ENCODE data around the gene TP73.

The TP73 gene

GRCh38 chr1:3733883-3734589 lies 81.7 kb downstream of the TP73 start:
- no peak for TF ChIP-seq ZNF70 (CRISPR knock-in tag; IDR thresholded peaks at IDR 0.05)
- ATAC-seq, result no peak

GRCh38 chr1:3734602-3735001 lies 82.3 kb downstream of the TP73 start:
- ATAC-seq, result no peak
- no peak for TF ChIP-seq CSDC2 (CRISPR knock-in tag; IDR thresholded peaks at IDR 0.05)
- no peak for TF ChIP-seq ZNF8 (CRISPR knock-in tag; IDR thresholded peaks at IDR 0.05)
- no peak for TF ChIP-seq BACH2 (CRISPR knock-in tag; IDR thresholded peaks at IDR 0.05; ENCODE audit: borderline replicate concordance)
- no peak for TF ChIP-seq ZNF565 (CRISPR knock-in tag; conservative IDR thresholded peaks at IDR 0.05; ENCODE audit: low read depth)
- no peak for TF ChIP-seq SNAI2 (CRISPR knock-in tag; IDR thresholded peaks at IDR 0.05)
- TF ChIP-seq PPARA (CRISPR knock-in tag; IDR thresholded peaks at IDR 0.05; ENCODE audit: borderline replicate concordance), result no peak

GRCh38 chr1:3735027-3735681 lies 82.8 kb downstream of the TP73 start:
- ATAC-seq, result no peak
- TF ChIP-seq ARNTL (CRISPR knock-in tag; IDR thresholded peaks at IDR 0.05; ENCODE audit: borderline replicate concordance, low read depth), result no peak
- TF ChIP-seq CSRNP3 (CRISPR knock-in tag; IDR thresholded peaks at IDR 0.05), result no peak
- TF ChIP-seq ISL1 (CRISPR knock-in tag; IDR thresholded peaks at IDR 0.05), result no peak
- TF ChIP-seq ZFP3 (CRISPR knock-in tag; IDR thresholded peaks at IDR 0.05), result no peak
- no peak for TF ChIP-seq PPARA (CRISPR knock-in tag; IDR thresholded peaks at IDR 0.05; ENCODE audit: borderline replicate concordance)
- TF ChIP-seq CSDC2 (CRISPR knock-in tag; IDR thresholded peaks at IDR 0.05), result no peak
- TF ChIP-seq ZFP30 (CRISPR knock-in tag; IDR thresholded peaks at IDR 0.05), result no peak
- TF ChIP-seq RARB (CRISPR knock-in tag; IDR thresholded peaks at IDR 0.05), result no peak
- no peak for TF ChIP-seq ZC3H10 (CRISPR knock-in tag; IDR thresholded peaks at IDR 0.05)
- TF ChIP-seq ESRRG (CRISPR knock-in tag; IDR thresholded peaks at IDR 0.05), result no peak

- ATAC-seq, result no peak
- TF ChIP-seq ARNTL (CRISPR knock-in tag; IDR thresholded peaks at IDR 0.05; ENCODE audit: borderline replicate concordance, low read depth) (no peak), ZFP30 (CRISPR knock-in tag; IDR thresholded peaks at IDR 0.05) (no peak)
These were observed 83.4 kb downstream of the TP73 start for GRCh38 chr1:3735688-3736087.

GRCh38 chr1:3736131-3736561 lies 83.8 kb downstream of the TP73 start:
- ATAC-seq, result no peak
- no peak for TF ChIP-seq ZFP3 (CRISPR knock-in tag; IDR thresholded peaks at IDR 0.05)
- no peak for TF ChIP-seq ZNF565 (CRISPR knock-in tag; conservative IDR thresholded peaks at IDR 0.05; ENCODE audit: low read depth)
- TF ChIP-seq TCF4 (CRISPR knock-in tag; IDR thresholded peaks at IDR 0.05; ENCODE audit: borderline replicate concordance), result no peak
- TF ChIP-seq TSHZ2 (CRISPR knock-in tag; IDR thresholded peaks at IDR 0.05), result no peak
- TF ChIP-seq PATZ1 (CRISPR knock-in tag; IDR thresholded peaks at IDR 0.05; ENCODE audit: borderline replicate concordance), result no peak
- TF ChIP-seq CSRNP3 (CRISPR knock-in tag; IDR thresholded peaks at IDR 0.05), result no peak
- no peak for TF ChIP-seq ESRRG (CRISPR knock-in tag; IDR thresholded peaks at IDR 0.05)
- no peak for TF ChIP-seq ZNF70 (CRISPR knock-in tag; IDR thresholded peaks at IDR 0.05)
- no peak for TF ChIP-seq ISL1 (CRISPR knock-in tag; IDR thresholded peaks at IDR 0.05)
- TF ChIP-seq POU6F1 (CRISPR knock-in tag; IDR thresholded peaks at IDR 0.05; ENCODE audit: borderline replicate concordance, low read depth), result no peak
- no peak for TF ChIP-seq ZNF8 (CRISPR knock-in tag; IDR thresholded peaks at IDR 0.05)
- no peak for TF ChIP-seq SNAI2 (CRISPR knock-in tag; IDR thresholded peaks at IDR 0.05)

Data from SK-N-SH treated with all-trans-retinoic acid at 6 μM for 48 hours (cell line).